Left ventricle myocardium inferior (tissue), 1 donor: ENCODE data around the gene BBS4. TPM values are rescaled to one million over a fixed set of nuclear protein-coding genes. Genes with fewer than 3 reads are reported as not detected.

ENCODE experiments used
- DNase-seq: peaks from one replicate; pipeline ENCODE4 v3.0.0-alpha.2; 2020
- H3K27ac ChIP-seq: fragments of 200-600 bp; replicated peaks from 2 replicates; pipeline ENCODE4 v1.8.0; 2021
- H3K27me3 ChIP-seq: fragments of 200-600 bp; 2 replicates; pipeline ENCODE4 v1.8.0; 2021; ENCODE audit warnings: low read depth
- H3K36me3 ChIP-seq: fragments of 200-600 bp; 2 replicates; pipeline ENCODE4 v1.8.0; 2021
- H3K4me1 ChIP-seq: fragments of 200-600 bp; 2 replicates; pipeline ENCODE4 v1.8.0; 2021
- H3K4me3 ChIP-seq: fragments of 200-600 bp; 2 replicates; pipeline ENCODE4 v1.8.0; 2021; ENCODE audit warnings: mild to moderate bottlenecking, moderate library complexity
- H3K9me3 ChIP-seq: fragments of 200-600 bp; replicated peaks from 2 replicates; pipeline ENCODE4 v1.8.0; 2021
- intact Hi-C: fragments of 100-400 bp; cut with micrococcal nuclease; formaldehyde crosslinking; loops from one replicate; pipeline ENCODE4 v1.11.0; 2022
- total RNA-seq: library from RNA; stranded (reverse); fragmentation: NEBNext Ultra II Directional; extraction: Animal tissue kit (Norgen Biotek cat#: 25700); gene quantifications from one replicate; pipeline ENCODE4 v1.2.1, GENCODE V29; 2021
- TF ChIP-seq, protein P1 (sequence below): fragments of 200-600 bp; IDR thresholded peaks from 2 replicates; pipeline ENCODE4 v1.8.0; 2021; ENCODE audit warnings: antibody characterized with exemption, mild to moderate bottlenecking, borderline replicate concordance
- donor health status: DM: no; HTN: yes; CAD: no; lungs with severe emphysema.

BBS4 gene
- total RNA-seq, 1 donor from 2014 or later = 11.8 TPM

DNA sequence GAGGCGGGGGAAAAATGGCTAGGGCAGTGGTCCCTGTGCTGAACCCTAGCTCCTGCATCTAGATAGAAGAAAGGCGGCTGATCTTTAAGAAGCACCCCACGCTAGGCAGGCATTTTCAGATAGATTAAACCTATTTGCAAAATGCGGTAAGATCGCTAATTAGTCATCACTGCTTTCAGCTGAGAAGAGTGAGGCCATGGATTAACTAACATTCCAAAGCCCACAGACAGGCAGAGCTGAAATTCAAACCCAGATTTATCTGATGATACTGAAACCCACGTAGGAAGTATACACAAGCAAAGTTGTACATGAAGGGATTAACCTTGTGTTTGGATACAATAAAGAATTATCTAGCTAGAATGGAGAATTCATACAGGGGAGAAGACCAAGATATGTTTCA is 92.8 kb downstream of the BBS4 start:
- DNase-seq = no peak
- Histone ChIP-seq H3K9me3 (no peaks in the 10 kb centered on the region), H3K36me3 (peaks cover 18% of the 10 kb centered on the region), H3K4me3 (no peak overlapping the region), H3K4me1 (peaks cover 30% of the 10 kb centered on the region), H3K27ac (no peak overlapping the region), H3K27me3 (no peaks in the 10 kb centered on the region)
- TF ChIP-seq, protein P1, sequence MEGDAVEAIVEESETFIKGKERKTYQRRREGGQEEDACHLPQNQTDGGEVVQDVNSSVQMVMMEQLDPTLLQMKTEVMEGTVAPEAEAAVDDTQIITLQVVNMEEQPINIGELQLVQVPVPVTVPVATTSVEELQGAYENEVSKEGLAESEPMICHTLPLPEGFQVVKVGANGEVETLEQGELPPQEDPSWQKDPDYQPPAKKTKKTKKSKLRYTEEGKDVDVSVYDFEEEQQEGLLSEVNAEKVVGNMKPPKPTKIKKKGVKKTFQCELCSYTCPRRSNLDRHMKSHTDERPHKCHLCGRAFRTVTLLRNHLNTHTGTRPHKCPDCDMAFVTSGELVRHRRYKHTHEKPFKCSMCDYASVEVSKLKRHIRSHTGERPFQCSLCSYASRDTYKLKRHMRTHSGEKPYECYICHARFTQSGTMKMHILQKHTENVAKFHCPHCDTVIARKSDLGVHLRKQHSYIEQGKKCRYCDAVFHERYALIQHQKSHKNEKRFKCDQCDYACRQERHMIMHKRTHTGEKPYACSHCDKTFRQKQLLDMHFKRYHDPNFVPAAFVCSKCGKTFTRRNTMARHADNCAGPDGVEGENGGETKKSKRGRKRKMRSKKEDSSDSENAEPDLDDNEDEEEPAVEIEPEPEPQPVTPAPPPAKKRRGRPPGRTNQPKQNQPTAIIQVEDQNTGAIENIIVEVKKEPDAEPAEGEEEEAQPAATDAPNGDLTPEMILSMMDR = no peak
- intact Hi-C loops = no loop called here

DNA sequence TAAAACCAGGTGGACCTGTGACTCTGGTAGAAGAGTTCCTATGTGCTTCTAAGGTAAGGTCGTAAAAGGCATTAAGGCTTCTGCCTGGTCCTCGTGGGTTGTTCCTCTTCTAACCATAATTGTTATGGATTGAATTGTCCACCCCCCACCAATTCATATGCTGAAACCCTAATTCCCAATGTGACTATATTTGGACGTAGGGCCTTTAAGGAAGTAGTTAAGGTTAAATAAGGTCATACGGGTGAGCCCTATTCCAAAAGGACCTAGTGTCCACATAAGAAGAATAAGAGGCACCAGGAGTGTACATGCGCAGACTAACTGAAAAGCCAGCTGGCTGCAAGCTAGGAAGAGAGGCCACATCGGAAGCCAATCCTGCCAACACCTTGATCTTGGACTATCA is 95.6 kb downstream of the BBS4 start:
- no peaks in the 10 kb centered on the region for H3K9me3 ChIP-seq
- H3K36me3 ChIP-seq = peaks cover 8% of the 10 kb centered on the region
- intact Hi-C loops = no loop called here
- TF ChIP-seq, protein P1 = no peak
- no peak for DNase-seq
- no peak overlapping the region for H3K27ac ChIP-seq
- H3K4me3 ChIP-seq = peak overlapping the region; percentile 100
- no peaks in the 10 kb centered on the region for H3K27me3 ChIP-seq
- peaks cover 41% of the 10 kb centered on the region for H3K4me1 ChIP-seq

DNA sequence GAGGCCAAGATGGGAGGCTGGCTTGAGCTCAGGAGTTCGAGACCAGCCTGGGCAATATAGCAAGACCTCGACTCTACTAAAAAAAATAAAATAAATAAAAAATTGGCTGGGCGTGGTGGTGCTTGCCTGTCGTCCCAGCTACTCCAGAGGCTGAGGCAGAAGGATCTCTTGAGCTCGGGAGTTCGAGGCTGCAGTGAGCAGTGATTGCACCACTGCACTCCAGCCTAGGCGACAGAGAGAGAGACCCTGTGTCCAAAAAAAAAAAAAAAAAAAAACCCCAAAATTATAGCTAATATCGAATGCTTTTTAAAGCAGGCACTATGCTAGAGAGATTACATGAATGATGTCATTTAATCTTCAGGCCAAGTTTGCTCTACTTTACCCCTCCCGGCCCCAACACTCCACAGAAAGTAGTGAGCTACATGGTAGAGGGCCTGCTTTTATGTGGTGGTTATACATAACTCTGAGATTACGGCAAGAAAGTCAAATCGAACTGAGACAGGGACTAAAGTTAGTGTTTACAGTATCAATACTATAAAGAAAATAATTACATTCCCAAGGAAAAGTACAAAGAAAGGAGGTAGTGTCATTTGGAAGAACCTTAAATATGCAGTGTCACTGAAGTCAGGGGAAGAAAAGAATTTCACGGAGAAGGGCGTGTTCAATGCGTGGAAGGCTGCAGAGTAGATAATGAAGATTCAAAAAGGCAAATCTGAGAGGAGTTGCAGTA is 96.4 kb downstream of the BBS4 start:
- H3K36me3 ChIP-seq = peaks cover 4% of the 10 kb centered on the region
- H3K27me3 ChIP-seq = no peaks in the 10 kb centered on the region
- no peak for DNase-seq
- TF ChIP-seq, protein P1 = no peak
- H3K4me3 ChIP-seq = peak overlapping the region; percentile 100
- peak overlapping the region; percentile 95 for H3K27ac ChIP-seq
- H3K9me3 ChIP-seq = no peaks in the 10 kb centered on the region
- peaks cover 41% of the 10 kb centered on the region for H3K4me1 ChIP-seq
- intact Hi-C loops = no loop called here

DNA sequence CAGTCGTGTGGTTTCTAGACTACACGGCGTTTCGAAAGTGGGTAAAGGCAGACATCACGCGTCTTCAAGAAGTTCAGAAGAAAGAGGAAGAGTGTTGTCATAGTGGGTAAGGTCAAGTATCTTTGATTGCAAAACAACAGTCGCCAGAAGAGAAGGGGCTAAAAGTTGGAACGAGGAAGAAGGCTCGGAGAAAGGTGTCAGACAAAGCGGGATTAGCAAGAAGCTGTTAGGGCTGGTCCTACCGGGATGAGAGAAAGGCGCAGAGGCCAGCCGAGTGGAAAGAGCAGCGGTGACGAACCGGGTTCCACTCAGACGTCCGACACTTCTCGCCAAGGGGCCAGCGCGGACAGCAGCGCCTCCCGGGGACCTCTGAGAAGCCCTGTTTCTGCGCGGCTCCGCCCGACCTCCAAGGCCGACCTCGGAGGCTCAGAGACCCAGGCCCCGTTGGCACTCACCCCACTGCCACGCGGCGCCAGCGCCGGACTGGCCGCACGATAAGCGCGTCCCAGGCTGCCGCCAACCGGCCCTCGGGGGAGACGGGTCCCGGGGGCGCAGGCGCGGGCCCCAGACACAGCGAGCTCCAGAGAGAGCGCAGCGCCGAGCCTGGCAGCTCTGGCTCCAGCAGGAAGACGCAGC is 97.1 kb downstream of the BBS4 start:
- H3K4me1 ChIP-seq = peaks cover 41% of the 10 kb centered on the region
- no peaks in the 10 kb centered on the region for H3K36me3 ChIP-seq
- intact Hi-C loops = no loop called here
- DNase-seq = peak; percentile 55
- H3K27ac ChIP-seq = peak overlapping the region; percentile 95
- no peaks in the 10 kb centered on the region for H3K27me3 ChIP-seq
- H3K9me3 ChIP-seq = no peaks in the 10 kb centered on the region
- H3K4me3 ChIP-seq = peak overlapping the region; percentile 100
- TF ChIP-seq, protein P1 = no peak

DNA sequence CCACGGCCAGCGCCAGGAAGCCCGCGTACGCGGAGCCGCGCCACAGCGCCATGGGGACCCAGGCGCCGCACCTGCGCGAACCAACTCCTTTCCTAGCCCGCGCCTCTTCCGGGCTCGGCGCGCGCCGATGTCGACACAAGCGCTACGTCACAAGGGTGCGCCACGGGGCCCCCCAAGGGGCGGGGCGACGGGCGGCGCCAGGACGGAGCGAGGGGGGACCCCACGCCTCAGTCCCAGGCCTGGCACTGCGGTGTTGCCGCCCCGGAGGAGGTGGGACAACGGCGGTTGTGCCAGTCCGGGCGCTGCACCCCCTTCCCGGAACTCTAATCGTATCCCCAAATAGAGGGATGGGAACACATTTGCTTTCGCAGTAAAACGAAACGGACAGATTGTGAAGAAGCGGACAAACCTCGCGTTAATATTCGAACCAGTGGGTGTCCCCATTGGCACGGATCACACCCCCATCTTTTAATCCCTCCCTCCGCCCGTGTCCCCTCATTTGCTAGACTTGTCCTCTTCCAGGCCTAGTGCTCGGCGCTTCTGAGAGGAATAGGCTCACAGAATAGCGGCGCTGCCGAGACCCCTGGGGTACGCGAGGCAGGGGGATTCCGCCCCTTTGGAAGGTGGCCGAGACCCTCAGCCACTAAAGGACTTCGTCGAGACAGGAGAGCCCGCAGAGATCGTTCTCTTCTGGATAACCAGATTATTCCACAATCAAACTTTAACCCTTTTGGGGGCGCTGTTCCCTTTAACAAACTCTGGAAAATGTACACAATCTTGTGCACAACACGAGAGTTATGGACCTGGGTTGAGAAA is 97.8 kb downstream of the BBS4 start, which contains the start of gene ADPGK:
Gene ADPGK (minus strand): TSS at position 119 of the 816 bp plus-strand sequence. CDS start 67 bp downstream, at position 52.
- Histone ChIP-seq H3K27ac (peak within 1 kb of the TSS; percentile 95), H3K4me3 (peak within 1 kb of the TSS; percentile 100), H3K36me3 (no peaks in the 10 kb centered on the region), H3K4me1 (peaks cover 38% of the 10 kb centered on the region), H3K9me3 (no peaks in the 10 kb centered on the region), H3K27me3 (no peaks in the 10 kb centered on the region)
- TF ChIP-seq, protein P1 = peak; percentile 60
- peak; percentile 90 for DNase-seq
- intact Hi-C loops = no loop called here
